ENCODE data around the gene TNFRSF12A. TPM values are rescaled to one million over a fixed set of nuclear protein-coding genes. Genes with fewer than 3 reads are reported as not detected.

Gene TNFRSF12A
- total and polyA plus RNA-seq, 2 of the 13 experiments (the other 11 are each of a cell fraction or from before 2014, with no cell fraction given) = 61.9 to 66.0 TPM

DNA sequence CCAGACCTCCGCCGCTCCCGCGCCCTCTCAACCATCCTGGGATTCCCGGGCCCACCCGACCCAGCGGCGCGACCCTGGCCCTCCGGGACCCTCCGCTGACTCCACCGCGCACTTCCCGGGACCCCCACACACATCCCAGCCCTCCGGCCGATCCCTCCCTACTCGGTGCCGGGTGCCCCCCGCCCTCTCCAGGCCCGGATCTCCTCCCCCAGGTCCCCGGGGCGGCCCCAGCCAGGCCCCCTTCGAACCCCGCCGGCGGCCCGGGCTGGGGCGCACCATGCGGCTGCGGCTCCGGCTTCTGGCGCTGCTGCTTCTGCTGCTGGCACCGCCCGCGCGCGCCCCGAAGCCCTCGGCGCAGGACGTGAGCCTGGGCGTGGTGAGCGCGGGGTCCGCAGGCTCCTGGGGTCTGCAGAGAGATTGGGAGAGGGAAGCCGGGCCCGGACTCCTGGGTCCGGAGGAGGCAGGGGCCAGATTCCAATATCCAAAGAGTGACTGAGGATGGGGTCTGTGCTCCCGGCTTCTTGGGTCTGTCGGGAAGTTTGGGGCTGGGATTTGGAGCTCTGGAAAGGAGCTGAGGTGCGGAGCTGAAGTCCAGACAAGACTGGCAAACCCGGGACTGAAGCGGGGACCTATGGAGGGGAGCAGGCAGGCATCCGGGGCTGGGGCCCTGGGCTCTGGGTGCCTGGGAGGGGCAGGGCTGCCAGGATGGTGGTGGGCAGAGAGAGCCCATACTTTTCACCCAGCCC lies 26.6 kb downstream of the TNFRSF12A start:
- POLR2A ChIA-PET = interaction anchor here (0.9 to 1.3 kb wide), 2 partner anchors 12 to 26 kb away, joined by 3 read pairs; no protein-coding TSS in a partner anchor
- CTCF ChIA-PET (ENCODE audit: low intra/inter-chr PET ratio, low total read pairs) = no interaction called here
- Histone ChIP-seq H3K27ac (ENCODE audit: extremely low read length, insufficient read depth, low read length) (no peak overlapping the region), H3K4me1 (ENCODE audit: insufficient read depth, low read length) (peaks cover 24% of the 10 kb centered on the region), H3K27me3 (ENCODE audit: control insufficient read depth in 1 of 2, insufficient read depth in 2 of 2, low read length in 2 of 2) (peaks cover 10 to 79% of the 10 kb centered on the region in 2 experiments), H2AFZ (ENCODE audit: low read length) (no peak overlapping the region), H3K79me2 (ENCODE audit: insufficient read depth, low read length) (no peaks in the 10 kb centered on the region), H3K9ac (ENCODE audit: insufficient read depth, low read depth, low read length) (no peak overlapping the region), H4K20me1 (ENCODE audit: insufficient read depth, low read length) (no peaks in the 10 kb centered on the region), H3K36me3 (replicated peaks in 1 of 2; ENCODE audit: control insufficient read depth in 1 of 2, insufficient read depth in 2 of 2, low read length in 2 of 2) (no peaks in the 10 kb centered on the region), H3K4me3 (replicated peaks in 1 of 3; ENCODE audit: insufficient read depth in 1 of 3, low read depth in 2 of 3, low read length in 3 of 3) (no peak overlapping the region), H3K4me2 (ENCODE audit: low read depth, low read length) (no peak overlapping the region), H3K9me3 (ENCODE audit: low read length) (no peaks in the 10 kb centered on the region)
- no peak for DNase-seq (ENCODE audit: low spot score)
- no TSS peak for BruUV-seq (replicated peaks)
- in situ Hi-C loops (cut with HindIII; ENCODE audit: extremely low pct_ligation_motif_present, low pct_unique_long_range_greater_than_20kb) (no loop called here), intact Hi-C loops (cut with micrococcal nuclease; ENCODE audit: unreplicated experiment) (no loop called here)
- no peak for FAIRE-seq
- no peak for ATAC-seq
- TF ChIP-seq HDAC2 (CRISPR knock-in tag; IDR thresholded peaks at IDR 0.05) (no peak), SP5 (CRISPR knock-in tag; IDR thresholded peaks at IDR 0.05; ENCODE audit: borderline replicate concordance, low read depth) (no peak), HHEX (CRISPR knock-in tag; IDR thresholded peaks at IDR 0.05) (no peak), SMAD9 (CRISPR knock-in tag; IDR thresholded peaks at IDR 0.05) (no peak), ATF7-NPFF (CRISPR knock-in tag; IDR thresholded peaks at IDR 0.05; ENCODE audit: low read depth) (no peak), KDM5B (CRISPR knock-in tag; IDR thresholded peaks at IDR 0.05; ENCODE audit: borderline replicate concordance) (no peak), SMYD3 (CRISPR knock-in tag; IDR thresholded peaks at IDR 0.05) (no peak), GTF2F1 (IDR thresholded peaks at IDR 0.05; ENCODE audit: low read length) (no peak), CHD4 (IDR thresholded peaks at IDR 0.05; ENCODE audit: borderline replicate concordance, low read length) (no peak), HMG20B (CRISPR knock-in tag; conservative IDR thresholded peaks at IDR 0.05) (no peak), SAFB2 (CRISPR knock-in tag; IDR thresholded peaks at IDR 0.05; ENCODE audit: borderline replicate concordance, low read depth) (no peak), MBNL3 (CRISPR knock-in tag; conservative IDR thresholded peaks at IDR 0.05) (no peak)
- TF ChIP-seq, protein P1, sequence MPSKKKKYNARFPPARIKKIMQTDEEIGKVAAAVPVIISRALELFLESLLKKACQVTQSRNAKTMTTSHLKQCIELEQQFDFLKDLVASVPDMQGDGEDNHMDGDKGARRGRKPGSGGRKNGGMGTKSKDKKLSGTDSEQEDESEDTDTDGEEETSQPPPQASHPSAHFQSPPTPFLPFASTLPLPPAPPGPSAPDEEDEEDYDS (CRISPR knock-in tag; IDR thresholded peaks at IDR 0.05) = no peak
- TF ChIP-seq, protein P2, sequence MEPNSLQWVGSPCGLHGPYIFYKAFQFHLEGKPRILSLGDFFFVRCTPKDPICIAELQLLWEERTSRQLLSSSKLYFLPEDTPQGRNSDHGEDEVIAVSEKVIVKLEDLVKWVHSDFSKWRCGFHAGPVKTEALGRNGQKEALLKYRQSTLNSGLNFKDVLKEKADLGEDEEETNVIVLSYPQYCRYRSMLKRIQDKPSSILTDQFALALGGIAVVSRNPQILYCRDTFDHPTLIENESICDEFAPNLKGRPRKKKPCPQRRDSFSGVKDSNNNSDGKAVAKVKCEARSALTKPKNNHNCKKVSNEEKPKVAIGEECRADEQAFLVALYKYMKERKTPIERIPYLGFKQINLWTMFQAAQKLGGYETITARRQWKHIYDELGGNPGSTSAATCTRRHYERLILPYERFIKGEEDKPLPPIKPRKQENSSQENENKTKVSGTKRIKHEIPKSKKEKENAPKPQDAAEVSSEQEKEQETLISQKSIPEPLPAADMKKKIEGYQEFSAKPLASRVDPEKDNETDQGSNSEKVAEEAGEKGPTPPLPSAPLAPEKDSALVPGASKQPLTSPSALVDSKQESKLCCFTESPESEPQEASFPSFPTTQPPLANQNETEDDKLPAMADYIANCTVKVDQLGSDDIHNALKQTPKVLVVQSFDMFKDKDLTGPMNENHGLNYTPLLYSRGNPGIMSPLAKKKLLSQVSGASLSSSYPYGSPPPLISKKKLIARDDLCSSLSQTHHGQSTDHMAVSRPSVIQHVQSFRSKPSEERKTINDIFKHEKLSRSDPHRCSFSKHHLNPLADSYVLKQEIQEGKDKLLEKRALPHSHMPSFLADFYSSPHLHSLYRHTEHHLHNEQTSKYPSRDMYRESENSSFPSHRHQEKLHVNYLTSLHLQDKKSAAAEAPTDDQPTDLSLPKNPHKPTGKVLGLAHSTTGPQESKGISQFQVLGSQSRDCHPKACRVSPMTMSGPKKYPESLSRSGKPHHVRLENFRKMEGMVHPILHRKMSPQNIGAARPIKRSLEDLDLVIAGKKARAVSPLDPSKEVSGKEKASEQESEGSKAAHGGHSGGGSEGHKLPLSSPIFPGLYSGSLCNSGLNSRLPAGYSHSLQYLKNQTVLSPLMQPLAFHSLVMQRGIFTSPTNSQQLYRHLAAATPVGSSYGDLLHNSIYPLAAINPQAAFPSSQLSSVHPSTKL (CRISPR knock-in tag; IDR thresholded peaks at IDR 0.05) = no peak
- TF ChIP-seq, protein P3, sequence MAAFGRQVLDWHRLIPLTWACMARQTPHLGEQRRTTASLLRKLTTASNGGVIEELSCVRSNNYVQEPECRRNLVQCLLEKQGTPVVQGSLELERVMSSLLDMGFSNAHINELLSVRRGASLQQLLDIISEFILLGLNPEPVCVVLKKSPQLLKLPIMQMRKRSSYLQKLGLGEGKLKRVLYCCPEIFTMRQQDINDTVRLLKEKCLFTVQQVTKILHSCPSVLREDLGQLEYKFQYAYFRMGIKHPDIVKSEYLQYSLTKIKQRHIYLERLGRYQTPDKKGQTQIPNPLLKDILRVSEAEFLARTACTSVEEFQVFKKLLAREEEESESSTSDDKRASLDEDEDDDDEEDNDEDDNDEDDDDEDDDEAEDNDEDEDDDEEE (CRISPR knock-in tag; IDR thresholded peaks at IDR 0.05) = no peak
- TF ChIP-seq, protein P4, sequence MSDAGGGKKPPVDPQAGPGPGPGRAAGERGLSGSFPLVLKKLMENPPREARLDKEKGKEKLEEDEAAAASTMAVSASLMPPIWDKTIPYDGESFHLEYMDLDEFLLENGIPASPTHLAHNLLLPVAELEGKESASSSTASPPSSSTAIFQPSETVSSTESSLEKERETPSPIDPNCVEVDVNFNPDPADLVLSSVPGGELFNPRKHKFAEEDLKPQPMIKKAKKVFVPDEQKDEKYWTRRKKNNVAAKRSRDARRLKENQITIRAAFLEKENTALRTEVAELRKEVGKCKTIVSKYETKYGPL (CRISPR knock-in tag; IDR thresholded peaks at IDR 0.05) = no peak
- TF ChIP-seq, protein P5, sequence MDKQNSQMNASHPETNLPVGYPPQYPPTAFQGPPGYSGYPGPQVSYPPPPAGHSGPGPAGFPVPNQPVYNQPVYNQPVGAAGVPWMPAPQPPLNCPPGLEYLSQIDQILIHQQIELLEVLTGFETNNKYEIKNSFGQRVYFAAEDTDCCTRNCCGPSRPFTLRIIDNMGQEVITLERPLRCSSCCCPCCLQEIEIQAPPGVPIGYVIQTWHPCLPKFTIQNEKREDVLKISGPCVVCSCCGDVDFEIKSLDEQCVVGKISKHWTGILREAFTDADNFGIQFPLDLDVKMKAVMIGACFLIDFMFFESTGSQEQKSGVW (CRISPR knock-in tag; IDR thresholded peaks at IDR 0.05; ENCODE audit: borderline replicate concordance) = no peak
- 54% methylated on average over 44 of the region's 54 CpGs for WGBS (ENCODE audit: low lambda C conversion rate)

Data from HepG2 (cell line).